ENCODE measurements around the gene FLYWCH1. TPM values are rescaled to one million over a fixed set of nuclear protein-coding genes. Genes with fewer than 3 reads are reported as not detected.

FLYWCH1 gene, protein sequence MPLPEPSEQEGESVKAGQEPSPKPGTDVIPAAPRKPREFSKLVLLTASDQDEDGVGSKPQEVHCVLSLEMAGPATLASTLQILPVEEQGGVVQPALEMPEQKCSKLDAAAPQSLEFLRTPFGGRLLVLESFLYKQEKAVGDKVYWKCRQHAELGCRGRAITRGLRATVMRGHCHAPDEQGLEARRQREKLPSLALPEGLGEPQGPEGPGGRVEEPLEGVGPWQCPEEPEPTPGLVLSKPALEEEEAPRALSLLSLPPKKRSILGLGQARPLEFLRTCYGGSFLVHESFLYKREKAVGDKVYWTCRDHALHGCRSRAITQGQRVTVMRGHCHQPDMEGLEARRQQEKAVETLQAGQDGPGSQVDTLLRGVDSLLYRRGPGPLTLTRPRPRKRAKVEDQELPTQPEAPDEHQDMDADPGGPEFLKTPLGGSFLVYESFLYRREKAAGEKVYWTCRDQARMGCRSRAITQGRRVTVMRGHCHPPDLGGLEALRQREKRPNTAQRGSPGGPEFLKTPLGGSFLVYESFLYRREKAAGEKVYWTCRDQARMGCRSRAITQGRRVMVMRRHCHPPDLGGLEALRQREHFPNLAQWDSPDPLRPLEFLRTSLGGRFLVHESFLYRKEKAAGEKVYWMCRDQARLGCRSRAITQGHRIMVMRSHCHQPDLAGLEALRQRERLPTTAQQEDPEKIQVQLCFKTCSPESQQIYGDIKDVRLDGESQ
- total RNA-seq, result 26.1 and 35.3 TPM in 2 replicates

DNA sequence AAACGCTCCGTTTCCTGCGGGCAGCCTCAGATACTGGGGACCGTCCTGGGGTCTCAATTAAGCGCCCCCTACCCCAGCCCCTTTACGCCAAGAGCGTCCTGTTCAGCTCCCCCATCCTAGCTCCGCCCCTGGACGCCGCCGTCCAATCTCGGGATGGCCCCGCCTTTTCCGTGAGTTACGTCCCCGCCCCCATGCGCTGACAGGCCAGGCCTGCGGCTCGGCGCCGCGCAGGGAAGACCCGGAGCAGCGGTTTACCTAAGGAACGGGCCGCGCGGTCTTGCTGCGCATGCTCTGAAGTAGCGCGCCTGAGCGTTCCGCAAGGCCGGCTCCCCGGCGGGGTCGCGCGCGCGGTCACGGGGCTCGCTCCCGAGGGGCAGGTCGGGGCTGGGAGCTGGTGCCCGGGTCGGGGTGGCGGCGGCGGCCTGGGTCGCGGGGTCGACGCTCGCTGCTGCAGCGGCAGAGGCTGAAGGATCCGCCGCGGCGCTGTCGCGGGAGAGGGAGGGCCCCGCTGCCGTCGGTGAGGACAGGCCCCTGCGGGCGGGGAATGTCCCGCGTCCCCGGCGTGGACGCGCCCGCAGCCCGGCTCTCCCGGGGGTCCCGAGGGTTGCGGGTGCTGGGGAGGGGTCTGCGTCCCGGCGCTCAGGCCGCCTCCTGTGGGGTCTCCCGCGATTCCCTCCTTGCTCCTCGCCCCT, at the start of gene FLYWCH1:
Gene FLYWCH1 (plus strand): TSS at position 294 of the 692 bp plus-strand sequence. CDS start 17,755 bp downstream, outside the sequence.

DNA sequence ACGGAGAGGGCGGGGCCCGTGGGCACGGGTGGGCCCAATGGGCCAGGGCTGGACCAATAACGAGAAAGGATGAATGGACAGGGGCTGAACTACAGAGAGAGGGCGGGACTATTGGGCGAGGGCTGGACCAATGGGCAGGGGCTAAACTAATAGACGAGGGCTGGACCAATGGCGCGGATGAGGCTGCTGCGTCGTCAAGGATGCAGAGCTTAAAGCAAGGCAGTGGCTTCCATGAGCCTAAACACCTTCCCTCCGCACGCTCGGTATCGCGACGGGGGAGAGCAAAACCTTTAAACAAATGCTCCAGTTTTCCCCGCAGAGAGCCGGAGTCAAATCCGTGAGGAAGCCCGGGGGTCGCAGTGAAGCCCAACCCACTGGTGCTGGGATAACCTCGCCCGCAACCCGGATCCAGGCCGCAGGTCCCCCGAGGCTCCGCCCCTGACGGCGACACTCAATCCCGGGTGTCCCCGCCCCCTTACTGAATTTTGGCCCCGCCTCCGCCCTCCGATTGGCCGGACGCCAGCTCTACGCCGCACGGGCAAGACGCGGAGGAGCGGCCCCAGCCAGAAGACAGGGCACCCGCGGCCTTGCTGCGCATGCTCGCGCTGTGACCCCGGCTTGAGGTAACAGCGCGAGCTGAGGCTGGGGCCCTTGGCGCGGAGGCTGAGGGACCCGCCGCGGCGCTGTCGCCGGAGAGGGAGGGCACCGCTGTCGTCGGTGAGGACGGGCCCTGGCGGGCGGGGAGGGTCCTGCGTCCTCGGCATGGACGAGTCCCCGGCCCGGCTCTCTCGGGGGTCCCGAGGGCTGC, 28.9 kb upstream of the FLYWCH1 start, which contains the start of gene FLYWCH2:
Gene FLYWCH2 (plus strand): TSS at position 566 of the 808 bp plus-strand sequence. CDS start 13,235 bp downstream, outside the sequence.

DNA sequence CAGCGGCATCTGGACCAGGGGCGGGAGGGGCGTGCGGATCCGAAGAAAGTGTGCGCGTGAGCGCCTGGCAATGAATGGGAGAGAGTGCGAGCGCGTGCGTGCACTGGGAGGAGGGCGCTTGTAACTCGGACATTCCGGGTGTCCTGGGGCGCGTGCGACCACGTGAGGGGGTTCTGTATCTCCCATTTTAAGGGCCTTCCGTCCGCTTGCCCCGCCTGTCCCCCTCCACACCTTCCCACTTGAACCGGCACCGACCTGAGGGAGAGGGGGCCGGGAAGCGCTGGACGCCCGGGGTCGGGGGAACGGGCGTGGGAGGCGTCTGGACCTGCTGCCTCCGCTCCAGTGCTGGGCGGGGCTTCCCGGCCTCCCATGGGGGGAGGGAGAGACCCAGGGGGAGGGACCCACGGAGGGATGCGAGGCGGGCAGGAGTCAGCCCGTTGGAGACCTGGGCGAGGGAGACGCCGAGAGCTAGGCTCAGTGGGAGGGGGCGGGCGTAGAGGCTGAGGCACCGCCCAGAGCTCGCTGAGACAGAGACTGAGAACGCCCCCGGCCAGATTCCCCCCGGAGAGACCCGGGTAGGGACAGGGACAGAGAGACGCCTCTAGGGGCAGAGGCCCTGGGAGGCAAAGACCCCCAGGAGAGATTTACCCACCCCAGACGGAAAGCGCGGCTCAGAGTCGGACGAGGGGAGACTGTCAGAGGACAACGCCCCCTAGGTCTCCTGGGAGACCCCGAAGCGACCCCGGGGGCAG, 52.2 kb downstream of the FLYWCH1 start, which contains the start of gene KREMEN2:
Gene KREMEN2 (plus strand): TSS at position 553 of the 752 bp plus-strand sequence. CDS start 246 bp downstream, outside the sequence.

DNA sequence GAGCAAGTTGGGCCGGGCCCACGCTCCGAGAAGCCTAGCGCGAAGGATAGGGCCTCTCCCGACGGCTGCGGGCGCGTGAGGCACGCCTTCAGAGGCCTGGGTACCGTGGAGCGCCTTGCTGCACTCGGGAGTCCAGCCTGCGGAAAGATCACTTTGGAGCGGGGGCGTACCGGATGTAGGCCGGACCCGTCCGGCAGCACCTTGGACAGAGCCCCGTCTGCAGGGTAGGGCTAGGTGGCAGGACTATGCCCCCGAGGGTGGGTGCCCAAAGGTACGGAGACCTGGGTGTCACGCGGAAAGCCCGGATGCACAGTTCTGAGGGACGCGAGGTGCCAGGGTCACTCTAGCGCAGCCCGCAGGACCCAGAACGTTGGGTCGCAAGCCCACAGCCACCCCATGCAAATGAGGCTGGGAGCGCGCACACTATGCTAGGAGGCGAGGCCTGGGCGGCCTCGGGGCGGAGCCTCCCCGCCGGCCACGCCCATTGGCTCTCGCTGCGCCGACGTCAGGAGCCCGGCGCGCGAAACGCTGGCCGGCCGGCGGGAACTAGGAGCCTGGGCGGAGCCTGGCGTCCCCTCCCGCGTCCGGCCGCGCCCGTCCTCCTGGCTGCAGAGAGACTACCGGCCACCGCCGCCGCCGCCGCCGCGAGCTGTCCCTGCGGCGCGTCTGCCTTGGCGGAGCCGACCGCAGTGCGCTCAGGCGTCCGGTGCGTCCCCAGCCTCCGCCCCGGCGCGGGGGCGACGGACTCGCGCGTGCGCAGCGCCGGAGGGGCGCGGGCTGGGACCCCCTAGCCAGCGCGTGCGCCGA, 57.2 kb downstream of the FLYWCH1 start, which contains the start of gene PAQR4:
Gene PAQR4 (plus strand): TSS at position 611 of the 807 bp plus-strand sequence. CDS start 327 bp downstream, outside the sequence.

DNA sequence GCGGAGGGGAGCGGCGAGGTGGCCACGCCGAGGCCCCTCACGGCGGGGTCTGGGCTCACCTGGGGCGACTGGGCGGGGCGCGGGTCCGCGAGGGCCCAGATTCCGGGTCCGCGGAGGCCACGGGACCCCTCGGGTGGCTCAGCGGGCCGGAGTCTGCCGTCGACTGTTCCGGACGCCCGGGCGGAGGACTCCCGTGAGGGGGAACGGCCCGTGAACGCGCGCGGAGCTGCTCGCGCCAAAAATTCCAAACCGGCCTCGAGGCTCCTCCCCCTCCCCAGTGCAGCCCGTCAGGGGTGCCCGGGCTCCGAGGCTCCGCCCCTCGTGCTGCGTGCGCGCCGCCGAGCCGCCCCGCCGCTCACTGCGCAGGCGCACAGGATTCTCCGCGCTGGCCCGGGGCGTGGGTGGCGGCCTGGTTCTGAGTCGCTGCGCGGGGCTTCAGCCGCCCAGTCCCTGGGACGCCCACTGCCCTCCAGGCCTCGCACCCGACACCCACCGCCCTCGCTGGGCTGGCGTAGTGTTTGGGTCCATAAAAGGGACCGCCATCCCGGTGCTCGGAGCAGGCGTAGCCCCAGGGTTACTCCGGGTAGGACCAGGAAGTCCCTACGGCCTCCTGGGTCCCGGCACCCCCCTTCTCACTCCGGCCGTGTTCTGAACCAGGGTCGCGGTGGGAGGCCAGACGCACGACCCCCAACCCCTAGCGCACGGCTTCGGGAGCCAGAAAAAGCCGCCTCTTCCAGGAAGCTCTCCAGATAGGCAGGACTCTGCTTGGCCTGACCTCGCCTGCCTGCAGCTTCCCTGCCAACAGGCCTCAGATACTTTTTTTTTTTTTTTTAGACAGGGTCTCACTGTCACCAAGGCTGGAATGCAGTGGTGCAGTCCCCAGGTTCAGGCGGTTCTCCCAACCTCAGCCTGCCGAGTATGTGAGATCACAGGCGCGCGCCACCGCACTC, 68.8 kb downstream of the FLYWCH1 start, which contains the start of gene PKMYT1:
Gene PKMYT1 (minus strand): TSS at position 220 of the 950 bp plus-strand sequence. CDS start 789 bp downstream, outside the sequence.

Other genes with a start within 250 kb of the FLYWCH1 start
- gene KCTD5, start 229.4 kb upstream of the FLYWCH1 start, total RNA-seq, result 19.9 and 21.6 TPM in 2 replicates
- 0.09 and 0.28 TPM in 2 replicates for gene PRSS27, start 191.7 kb upstream of the FLYWCH1 start, total RNA-seq
- 36.8 and 59.9 TPM in 2 replicates for gene SRRM2, start 159.3 kb upstream of the FLYWCH1 start, total RNA-seq
- gene ELOB, start 134.7 kb upstream of the FLYWCH1 start, total RNA-seq, result 386 and 446 TPM in 2 replicates
- not detected in 2 replicates for gene PRSS33, start 124.4 kb upstream of the FLYWCH1 start, total RNA-seq
- gene PRSS41, start 113.5 kb upstream of the FLYWCH1 start, total RNA-seq, result not detected in 2 replicates
- gene PRSS21, start 94.7 kb upstream of the FLYWCH1 start, total RNA-seq, result not detected in 2 replicates
- 0.09 and 1.9 TPM in 2 replicates for gene ZG16B, start 81.6 kb upstream of the FLYWCH1 start, total RNA-seq
- not detected in 2 replicates for gene PRSS22, start 53.8 kb upstream of the FLYWCH1 start, total RNA-seq
- 36.6 and 50.6 TPM in 2 replicates for gene FLYWCH2, start 28.7 kb upstream of the FLYWCH1 start, total RNA-seq
- not detected in 2 replicates for gene KREMEN2, start 52.3 kb downstream of the FLYWCH1 start, total RNA-seq
- gene PAQR4, start 57.4 kb downstream of the FLYWCH1 start, total RNA-seq, result 7.1 and 12.1 TPM in 2 replicates
- 3.0 and 4.2 TPM in 2 replicates for gene PKMYT1, start 68.5 kb downstream of the FLYWCH1 start, total RNA-seq
- gene CLDN9, start 101.0 kb downstream of the FLYWCH1 start, total RNA-seq, result not detected in 2 replicates
- not detected in 2 replicates for gene CLDN6, start 106.3 kb downstream of the FLYWCH1 start, total RNA-seq
- 136 and 230 TPM in 2 replicates for gene TNFRSF12A, start 108.4 kb downstream of the FLYWCH1 start, total RNA-seq
- gene HCFC1R1, start 112.0 kb downstream of the FLYWCH1 start, total RNA-seq, result 6.1 and 10.1 TPM in 2 replicates
- gene THOC6, start 112.1 kb downstream of the FLYWCH1 start, total RNA-seq, result 23.6 and 23.8 TPM in 2 replicates
- gene BICDL2, start 125.0 kb downstream of the FLYWCH1 start, total RNA-seq, result not detected in 2 replicates
- gene MMP25, start 134.6 kb downstream of the FLYWCH1 start, total RNA-seq, result under 0.01 TPM in 2 replicates
- gene IL32, start 153.7 kb downstream of the FLYWCH1 start, total RNA-seq, result 55.7 and 123 TPM in 2 replicates
- 0.19 TPM in 1 of 2 replicates, not detected in the other for gene ZSCAN10, start 187.4 kb downstream of the FLYWCH1 start, total RNA-seq
- gene ZNF205, start 200.7 kb downstream of the FLYWCH1 start, total RNA-seq, result 22.9 and 23.2 TPM in 2 replicates
- 3.4 and 5.6 TPM in 2 replicates for gene ZNF213, start 223.1 kb downstream of the FLYWCH1 start, total RNA-seq